HEK293T (cell line): ENCODE data around the gene RNF175.

Source experiments
- CTBP1 ChIP-seq: fragments of 450-650 bp; IDR thresholded peaks from 2 replicates; pipeline ENCODE4 v1.6.1; 2016; ENCODE audit warnings: borderline replicate concordance
- FOXA1 ChIP-seq: fragments of 450-650 bp; IDR thresholded peaks from 2 replicates; pipeline ENCODE4 v1.6.1; 2016; ENCODE audit warnings: mild to moderate bottlenecking
- FOXM1 ChIP-seq: fragments of 450-650 bp; IDR thresholded peaks from 2 replicates; pipeline ENCODE4 v1.6.1; 2017; ENCODE audit warnings: mild to moderate bottlenecking, borderline replicate concordance
- NFRKB ChIP-seq: fragments of 450-650 bp; IDR thresholded peaks from 2 replicates; pipeline ENCODE4 v1.6.1; 2016; ENCODE audit warnings: mild to moderate bottlenecking, moderate library complexity
- SP1 ChIP-seq: fragments of 450-650 bp; IDR thresholded peaks from 2 replicates; pipeline ENCODE4 v1.6.1; 2017
- SUZ12 ChIP-seq: fragments of 450-650 bp; IDR thresholded peaks from 2 replicates; pipeline ENCODE4 v1.6.1; 2016; ENCODE audit warnings: mild to moderate bottlenecking
- TARDBP ChIP-seq: fragments of 450-650 bp; IDR thresholded peaks from 2 replicates; pipeline ENCODE4 v1.6.1; 2016

DNA sequence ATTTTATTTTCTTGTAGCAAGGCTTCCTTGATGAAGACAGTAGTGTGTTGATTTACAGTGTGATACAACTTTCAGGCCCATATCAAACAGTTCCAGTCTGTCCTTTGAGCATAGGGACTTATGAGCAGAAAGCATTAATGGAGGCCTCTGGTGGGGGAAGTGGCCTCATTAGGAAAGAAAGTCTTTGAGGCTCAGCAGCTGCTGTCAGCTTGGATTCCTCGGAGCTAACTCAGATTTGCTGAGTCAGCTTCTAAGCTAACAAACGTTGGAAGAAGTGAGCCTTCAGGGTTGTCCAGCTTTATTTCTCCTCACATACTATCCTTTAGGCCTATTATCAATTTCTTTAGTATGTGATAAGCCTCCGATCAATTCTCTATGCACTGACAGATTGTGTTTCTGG is 44.9 kb upstream of the RNF175 start:
- TF ChIP-seq FOXM1 (no peak), SP1 (no peak), TARDBP (no peak), NFRKB (no peak), FOXA1 (no peak), SUZ12 (no peak), CTBP1 (no peak)
